GM18858 (cell line): ENCODE data around the gene B9D1.

Experiments used
- ATAC-seq: cut with Tn5 transposase; IDR thresholded peaks from one replicate; pipeline ENCODE4 v1.9.1; 2021; ENCODE audit not compliant: unreplicated experiment

The B9D1 gene

DNA sequence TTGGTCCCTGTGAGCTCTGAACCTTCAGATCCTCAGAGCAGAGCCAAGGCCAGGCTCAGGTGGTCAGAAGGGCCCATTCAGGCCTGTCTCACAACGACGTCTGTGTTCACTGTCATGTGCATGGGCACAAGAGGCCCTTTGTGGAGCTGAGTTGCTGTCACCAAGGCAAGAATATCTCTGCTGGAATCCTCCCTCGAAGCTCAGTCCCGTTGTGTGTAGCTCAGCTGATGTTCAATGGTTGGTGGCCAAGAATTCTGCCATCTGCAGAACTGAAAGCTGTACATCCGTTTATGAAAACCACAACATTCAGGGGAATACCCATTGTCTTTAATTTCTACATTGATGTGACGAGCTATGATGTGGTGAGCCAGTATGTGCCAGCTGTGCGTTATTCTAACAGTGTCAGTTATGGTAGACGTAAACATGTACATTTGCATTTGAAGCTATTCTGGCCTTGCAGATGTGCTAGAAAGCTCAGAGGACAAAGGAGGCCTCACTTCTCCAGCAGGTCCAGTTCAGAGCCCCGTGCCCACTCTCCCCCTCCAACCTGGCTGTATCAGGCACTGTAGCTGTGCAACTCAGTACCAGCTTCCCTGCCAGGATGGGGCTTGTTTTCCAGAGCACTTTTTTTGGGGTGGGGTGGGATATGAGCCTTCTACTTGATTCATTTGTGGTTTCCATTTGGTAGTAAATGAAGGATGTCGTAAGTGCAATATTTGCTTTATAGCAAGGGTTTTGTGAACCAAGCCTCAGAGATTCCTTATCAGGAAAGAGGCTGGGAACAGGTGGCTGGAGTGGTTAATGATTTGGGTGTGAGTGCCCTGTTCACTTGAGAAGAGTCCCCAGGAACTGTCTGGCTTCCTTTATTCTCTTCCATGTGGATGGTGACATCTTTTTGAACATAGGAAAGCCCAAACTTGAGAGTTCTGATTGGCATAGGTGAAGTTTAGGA is 56.1 kb downstream of the B9D1 start:
- peak; percentile 91 for ATAC-seq

DNA sequence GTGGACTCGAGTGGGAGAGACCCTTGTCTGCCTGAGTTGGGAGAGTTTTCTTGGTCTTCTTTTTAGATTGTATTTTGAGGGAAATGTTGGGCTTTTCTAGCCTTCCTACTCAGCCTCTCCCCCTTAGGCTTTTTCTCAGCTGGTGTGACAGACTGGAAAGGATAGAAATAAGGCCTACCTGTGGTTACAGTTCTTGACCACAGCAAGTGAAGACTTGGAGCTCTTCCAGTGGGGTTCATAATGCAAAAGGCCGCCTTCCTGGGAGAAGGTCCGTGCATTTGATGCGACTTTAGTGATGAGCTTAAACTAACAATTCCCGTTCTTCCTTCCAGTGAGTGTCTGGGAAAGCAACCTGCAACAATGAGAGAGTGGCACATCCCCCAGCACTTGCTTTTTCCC is 56.8 kb downstream of the B9D1 start:
- ATAC-seq: no peak

DNA sequence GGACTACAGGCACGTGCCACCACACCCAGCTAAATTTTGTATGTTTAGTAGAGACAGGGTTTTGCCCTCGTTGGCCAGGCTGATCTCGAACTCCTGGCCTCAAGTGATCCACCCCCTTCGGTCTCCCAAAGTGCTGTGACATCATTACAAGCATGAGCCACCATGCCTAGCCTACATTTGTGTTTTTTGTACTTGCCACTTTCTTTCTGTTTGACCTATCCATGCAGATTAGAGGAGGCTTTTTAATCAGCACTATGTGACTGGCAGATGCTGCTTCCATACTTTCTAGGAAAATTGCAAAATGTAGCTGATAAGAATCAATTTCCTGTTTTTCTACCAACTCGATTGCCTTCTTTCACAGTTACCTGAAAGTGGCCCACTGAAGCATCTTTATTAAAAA is 57.3 kb downstream of the B9D1 start:
- ATAC-seq: no peak

DNA sequence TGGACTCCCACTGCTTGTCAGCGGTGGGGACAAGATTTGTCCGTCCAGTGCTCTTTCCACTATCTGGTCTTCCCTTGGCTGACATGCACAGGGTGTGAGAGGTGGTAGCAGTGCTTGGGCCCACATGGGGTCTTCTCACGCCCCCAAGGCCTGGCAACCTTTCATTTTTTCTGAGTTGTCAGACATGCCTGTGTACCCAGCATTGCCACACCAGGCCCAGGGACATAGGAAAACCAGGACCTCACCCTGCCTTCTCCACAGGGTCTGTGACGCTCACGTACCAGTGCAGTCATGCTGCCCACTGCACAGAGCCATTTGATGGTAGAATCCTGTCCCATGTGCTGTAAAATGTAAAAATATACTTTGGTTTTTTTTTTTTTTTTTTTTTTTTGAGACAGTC is 57.8 kb downstream of the B9D1 start:
- no peak for ATAC-seq

DNA sequence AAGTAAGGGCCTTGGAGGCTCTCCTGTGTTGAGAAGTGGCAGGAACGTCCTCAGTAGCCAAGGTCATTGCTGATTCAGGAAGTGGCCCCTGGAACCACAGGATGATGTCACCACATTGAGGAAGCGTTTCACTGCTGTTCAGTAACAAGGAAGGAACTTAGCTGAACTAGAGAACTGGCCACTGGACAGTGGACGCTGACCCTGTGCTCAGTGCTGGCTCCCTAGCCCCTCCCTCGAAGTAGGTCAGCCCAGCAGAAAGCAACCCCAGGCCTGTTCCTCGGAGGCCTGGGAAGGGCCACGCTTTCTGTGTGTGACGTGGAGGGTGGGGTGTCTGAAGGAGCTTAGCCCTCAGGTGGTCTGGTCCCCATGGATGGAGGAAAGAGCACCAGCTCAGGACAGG is 58.3 kb downstream of the B9D1 start:
- ATAC-seq: no peak

DNA sequence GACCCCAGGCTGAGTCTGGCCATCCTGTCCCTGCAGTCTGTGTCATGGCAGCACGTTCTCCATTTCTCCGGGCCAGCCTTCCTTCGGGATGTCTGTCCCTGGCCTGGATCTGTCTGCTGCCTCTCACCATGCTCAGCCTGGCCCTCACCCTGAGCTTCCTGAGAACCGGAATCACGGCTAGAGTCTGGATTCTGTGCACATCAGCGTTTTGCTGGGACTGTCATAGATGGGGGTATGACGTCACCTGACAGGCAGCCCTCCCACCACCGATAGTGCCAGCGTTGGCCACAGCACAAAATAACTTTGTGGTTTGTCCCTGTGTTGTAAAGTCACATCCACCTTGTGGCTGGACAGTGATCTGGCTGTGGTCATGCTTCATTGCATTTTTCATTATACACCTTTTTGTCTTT is 59.2 kb downstream of the B9D1 start:
- no peak for ATAC-seq

DNA sequence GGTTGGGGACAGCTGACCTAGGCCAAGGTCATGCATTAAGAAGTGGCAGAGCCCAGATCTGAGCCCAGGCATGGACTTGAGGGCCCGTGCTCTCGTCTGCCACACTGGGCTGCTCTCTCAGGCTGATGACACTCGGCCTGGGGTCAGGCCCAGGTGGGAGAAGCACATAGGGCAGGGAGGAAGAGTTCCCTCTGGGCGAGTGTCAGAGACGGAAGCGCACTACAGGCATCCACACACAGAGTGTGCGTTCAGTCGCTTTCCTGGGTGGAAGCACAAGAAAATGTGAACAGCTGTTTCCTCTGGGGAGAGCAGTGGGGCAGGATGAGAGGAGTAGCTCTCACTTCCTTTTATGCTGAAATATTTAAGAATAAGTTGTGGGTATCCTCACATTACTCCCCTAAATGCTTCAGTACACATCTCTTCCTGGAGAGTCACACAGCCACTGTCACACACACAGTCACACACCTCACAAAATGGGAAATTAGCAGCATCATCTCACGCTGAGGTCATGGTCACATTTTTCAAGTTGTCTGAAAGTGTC is 59.7 kb downstream of the B9D1 start:
- ATAC-seq: no peak

DNA sequence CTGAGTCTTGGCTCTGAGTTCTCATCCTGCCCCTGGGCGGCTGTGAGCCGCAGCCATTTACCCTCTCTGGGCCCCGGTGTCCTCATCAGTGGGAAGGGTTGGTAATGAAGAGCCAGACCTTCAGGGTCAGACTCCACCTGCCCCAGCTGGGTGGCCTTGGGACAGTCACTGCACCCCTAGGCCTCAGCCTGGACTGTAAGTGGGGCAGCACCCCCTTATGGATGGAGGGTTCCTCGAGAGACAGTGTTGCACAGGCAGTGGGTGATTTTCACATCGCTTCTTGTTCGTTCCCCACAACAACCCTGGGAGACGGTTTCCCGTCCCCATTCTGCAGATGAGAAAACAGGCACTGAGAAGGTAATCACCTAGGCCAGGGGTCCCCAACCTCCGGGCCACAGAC is 60.5 kb downstream of the B9D1 start:
- ATAC-seq: no peak

DNA sequence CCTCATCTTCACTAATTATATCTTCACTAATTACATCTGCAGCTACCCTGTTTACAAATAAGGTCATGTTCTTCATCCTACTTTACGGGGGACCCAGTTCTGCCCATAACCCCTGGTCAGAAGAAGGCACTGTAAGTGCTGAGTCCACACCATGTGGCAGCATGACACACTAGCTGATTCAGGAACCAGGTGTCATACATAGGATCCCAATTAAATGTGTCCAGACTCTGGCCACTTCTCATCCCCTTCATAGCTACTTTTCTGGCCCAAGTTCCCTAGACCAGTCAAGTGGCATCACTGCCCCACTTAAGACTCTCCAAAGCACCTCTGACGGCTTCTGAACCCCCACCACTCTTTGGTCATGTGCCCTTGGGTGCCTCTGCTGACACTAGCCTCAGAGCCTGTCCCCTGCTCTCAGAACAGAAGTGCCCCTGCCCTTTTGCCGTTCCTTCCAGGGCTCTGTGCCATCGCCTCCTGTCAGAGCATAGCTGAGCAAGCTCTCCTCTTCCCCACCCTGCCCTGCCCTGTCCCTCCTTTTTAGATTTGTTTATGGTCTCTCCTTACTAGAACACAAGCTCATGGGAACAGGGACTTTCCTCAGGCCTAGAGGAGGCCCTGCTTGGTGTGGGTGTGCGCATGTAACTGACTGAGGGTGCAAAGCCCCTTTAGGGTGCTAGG is 61.1 kb downstream of the B9D1 start:
- no peak for ATAC-seq

DNA sequence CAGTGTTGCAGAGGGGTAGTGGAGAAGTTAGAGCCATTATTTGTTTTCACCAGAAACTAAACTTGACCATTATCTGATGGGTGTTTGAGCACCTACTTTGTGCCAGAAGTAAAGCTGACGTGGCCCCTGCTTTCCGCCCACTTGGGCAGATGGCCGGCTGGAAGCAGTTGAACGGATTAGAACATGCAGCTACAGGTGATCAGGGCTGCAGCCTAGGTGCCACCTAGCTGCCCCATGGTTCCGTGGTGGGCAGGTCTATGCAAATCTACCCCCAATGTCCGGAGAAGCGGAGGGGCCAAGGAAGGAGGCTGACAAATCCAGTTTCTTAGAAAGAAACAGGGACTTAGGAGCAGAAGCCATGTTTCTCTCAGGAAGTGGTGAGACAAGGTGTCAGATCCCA is 62.7 kb downstream of the B9D1 start:
- no peak for ATAC-seq

DNA sequence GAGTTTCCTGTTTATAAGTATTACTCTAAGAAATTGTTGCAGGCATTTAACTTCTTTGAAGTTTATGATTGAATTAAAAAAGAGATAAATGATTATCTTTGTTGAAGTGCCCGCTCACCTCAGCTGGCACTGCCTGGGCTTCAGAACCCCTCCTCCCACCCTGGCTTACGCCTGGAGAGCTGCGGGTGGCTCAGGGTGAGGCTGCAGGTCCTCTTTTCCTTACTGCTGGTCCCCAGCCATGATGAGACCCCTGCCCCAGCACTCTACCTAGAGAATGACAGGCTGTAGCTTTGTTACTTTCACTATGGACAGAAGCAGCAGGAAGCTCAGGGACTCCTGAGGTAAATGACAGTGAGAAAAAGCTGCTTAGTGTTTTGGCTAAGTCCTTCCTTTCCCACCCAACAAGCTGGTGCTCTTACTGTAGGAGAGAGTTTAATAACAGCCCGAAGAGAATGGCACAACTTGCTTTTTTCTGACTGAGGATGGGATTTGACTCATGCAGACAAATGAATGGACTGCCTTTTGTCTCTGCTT is 63.2 kb downstream of the B9D1 start:
- no peak for ATAC-seq

DNA sequence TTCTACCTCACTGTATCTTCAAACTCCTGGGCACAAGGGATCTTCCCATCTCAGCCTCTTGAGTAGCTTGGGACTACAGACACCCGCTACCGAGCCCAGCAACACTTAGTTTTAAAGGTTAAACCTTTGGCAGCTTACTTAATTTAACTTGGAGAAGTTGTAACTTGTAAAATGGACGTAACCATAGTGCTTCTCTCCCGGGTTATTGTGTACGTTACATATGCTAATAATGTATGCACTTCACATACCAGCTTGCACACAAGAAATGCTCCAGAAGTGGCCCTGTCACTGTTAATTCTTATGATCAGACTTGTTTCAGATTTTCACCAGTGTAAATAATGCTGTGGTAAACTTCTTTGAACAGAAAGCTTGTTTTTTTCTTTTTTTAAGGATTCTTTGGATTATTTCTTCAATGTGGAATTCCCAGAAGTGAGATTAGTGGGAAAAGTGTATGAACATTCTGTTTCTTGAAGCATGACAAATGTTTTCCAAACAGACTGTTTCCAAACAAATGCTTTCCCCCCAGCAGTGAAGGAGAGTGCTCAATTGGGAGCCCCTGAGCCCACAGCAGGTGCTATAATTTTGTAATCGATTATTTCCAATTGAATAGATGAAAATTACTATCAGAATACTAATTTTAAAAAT is 63.8 kb downstream of the B9D1 start:
- ATAC-seq: no peak

DNA sequence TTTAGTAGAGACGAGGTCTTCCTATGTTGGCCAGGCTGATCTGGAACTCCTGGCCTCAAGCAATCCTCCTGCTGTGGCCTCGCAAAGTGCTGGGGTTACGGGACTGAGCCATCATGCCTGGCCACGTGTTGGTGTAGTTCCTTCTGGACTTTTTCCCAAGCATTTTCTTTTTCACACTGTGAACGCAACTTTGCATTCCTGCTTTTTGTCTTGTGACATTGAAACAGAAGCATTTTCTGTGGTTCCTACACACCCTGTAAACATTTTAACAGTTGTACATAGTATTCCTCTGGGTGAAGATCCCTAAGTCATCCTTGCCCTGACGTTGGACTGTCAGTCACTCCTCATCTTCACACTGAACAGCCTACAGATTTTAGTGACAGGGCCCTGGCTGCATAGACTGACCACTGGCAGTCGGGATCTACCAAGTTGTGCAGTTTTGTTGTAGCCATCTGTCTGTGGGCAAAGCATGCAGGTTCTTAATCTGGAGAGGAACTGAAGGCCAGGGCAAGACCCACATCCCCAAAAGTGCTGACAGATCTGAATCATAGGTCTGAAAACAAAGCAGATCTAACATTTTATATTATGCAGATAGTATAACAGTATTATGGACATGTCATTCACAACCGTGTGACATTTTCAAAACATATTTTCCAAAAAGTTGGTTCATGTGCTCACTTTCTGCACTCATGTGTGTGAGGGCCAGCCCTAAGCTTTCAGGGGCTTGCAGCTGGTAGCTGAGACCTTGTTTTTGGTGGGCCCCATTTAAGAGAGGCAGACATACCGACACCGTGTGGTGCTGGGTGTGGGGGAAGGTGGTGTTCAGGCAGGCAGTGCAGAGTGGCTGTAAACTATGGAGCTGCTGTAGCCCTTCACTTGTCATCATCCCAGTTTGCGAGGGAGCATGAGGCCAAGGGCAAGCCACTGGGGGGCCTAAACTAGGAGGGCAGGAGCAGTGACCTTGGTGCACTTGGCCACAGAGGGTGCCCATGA is 65.4 kb downstream of the B9D1 start:
- no peak for ATAC-seq

DNA sequence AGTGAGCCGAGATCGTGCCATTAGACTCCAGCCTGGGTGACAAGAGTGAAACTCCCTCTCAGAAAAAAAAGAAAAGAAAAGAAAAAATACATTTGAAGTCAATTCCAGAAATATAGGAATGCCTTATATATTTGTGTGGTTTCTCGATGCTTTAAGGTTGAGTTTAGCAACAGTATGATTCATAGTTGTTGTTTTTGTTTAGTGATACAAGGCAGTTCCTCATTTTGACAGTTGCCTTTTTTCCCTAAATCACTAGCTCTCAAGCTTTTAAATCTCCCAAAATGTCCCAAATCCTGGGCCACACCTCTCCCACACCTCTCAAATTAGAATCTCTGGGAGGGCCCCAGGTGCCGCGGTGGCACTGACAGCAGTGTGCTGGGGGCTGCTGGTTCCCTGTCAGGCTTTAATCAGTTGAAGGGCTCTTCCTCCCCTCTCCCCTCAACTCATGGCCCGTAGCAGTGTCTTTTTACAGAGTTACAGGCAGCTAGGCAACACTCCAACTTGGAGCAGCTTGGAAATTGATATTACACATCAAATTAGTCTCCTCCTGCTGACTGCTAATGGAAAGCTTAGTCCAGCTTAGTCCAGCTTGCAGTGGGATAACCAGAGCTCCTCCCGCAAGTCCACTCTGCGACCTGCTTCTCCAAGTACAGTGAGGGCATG is 66.9 kb downstream of the B9D1 start:
- ATAC-seq: no peak

DNA sequence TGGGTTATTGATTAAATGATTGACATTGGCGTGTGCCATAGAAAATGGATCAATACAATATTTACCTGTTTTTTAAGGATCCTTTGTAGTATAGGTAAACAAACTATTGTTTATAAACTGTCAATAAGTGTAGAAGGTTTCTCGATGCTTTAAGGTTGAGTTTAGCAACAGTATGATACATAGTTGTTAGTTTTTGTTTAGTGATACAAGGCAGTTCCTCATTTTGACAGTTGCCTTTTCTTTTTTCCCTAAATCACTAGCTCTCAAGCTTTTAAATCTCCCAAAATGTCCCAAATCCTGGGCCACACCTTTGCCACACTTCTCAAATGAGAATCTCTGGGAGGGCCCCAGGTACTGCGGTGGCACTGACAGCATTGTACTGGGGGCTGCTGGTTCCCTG is 68.1 kb downstream of the B9D1 start:
- ATAC-seq: no peak
